GM12878 (cell line): ENCODE results near the gene BRD1.

Experiments
- BCL11A ChIP-seq: IDR thresholded peaks from 2 replicates; pipeline ENCODE4 v1.6.1; 2011; ENCODE audit warnings: low read depth, low read length
- EZH2 ChIP-seq: IDR thresholded peaks from 2 replicates; pipeline ENCODE4 v1.6.1; 2012; ENCODE audit warnings: low read depth, mild to moderate bottlenecking, control low read depth, inconsistent platforms, low read length, borderline replicate concordance; ENCODE audit not compliant: control insufficient read depth
- POLR2A ChIP-seq: IDR thresholded peaks from 2 replicates; pipeline ENCODE4 v1.6.1; 2011; ENCODE audit warnings: low read depth, mild to moderate bottlenecking, low read length
- RAD21 ChIP-seq: IDR thresholded peaks from 2 replicates; pipeline ENCODE4 v1.6.1; 2011; ENCODE audit warnings: mild to moderate bottlenecking, low read depth, low read length, moderate library complexity; ENCODE audit not compliant: insufficient read depth
- SMARCA5 ChIP-seq: fragments of 450-650 bp; IDR thresholded peaks from 2 replicates; pipeline ENCODE4 v1.6.1; 2017; ENCODE audit warnings: mild to moderate bottlenecking
- TF ChIP-seq, protein P1 (sequence below), 3 experiments: IDR thresholded peaks in 2 of 3; conservative IDR thresholded peaks in 1 of 3; 2 replicates each; pipeline ENCODE4 v1.5.1; 2011; ENCODE audit warnings: low read depth in 3 of 3, low read length in 3 of 3, mild to moderate bottlenecking in 3 of 3, control low read depth in 2 of 3, moderate library complexity in 2 of 3, inconsistent platforms in 1 of 3, mixed read lengths in 1 of 3; ENCODE audit not compliant: control insufficient read depth in 2 of 3, insufficient read depth in 1 of 3; ENCODE audit errors: extremely low read depth in 1 of 3

GRCh38 chr22:49873228-49873940 is 45.7 kb upstream of the BRD1 start:
- TF ChIP-seq POLR2A (no peak), RAD21 (no peak), SMARCA5 (no peak), BCL11A (no peak), EZH2 (no peak)
- TF ChIP-seq, protein P1, sequence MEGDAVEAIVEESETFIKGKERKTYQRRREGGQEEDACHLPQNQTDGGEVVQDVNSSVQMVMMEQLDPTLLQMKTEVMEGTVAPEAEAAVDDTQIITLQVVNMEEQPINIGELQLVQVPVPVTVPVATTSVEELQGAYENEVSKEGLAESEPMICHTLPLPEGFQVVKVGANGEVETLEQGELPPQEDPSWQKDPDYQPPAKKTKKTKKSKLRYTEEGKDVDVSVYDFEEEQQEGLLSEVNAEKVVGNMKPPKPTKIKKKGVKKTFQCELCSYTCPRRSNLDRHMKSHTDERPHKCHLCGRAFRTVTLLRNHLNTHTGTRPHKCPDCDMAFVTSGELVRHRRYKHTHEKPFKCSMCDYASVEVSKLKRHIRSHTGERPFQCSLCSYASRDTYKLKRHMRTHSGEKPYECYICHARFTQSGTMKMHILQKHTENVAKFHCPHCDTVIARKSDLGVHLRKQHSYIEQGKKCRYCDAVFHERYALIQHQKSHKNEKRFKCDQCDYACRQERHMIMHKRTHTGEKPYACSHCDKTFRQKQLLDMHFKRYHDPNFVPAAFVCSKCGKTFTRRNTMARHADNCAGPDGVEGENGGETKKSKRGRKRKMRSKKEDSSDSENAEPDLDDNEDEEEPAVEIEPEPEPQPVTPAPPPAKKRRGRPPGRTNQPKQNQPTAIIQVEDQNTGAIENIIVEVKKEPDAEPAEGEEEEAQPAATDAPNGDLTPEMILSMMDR (IDR thresholded peaks at IDR 0.05 in 2 of 3, conservative IDR thresholded peaks at IDR 0.05 in 1 of 3; ENCODE audit: control insufficient read depth in 2 of 3, extremely low read depth in 1 of 3, insufficient read depth in 1 of 3, low read depth in 3 of 3, low read length in 3 of 3) = no peak
